ENCODE data around the gene GORASP1. TPM values are rescaled to one million over a fixed set of nuclear protein-coding genes. Genes with fewer than 3 reads are reported as not detected.

GORASP1 gene
- total and polyA plus RNA-seq, 11 donors: 19.9 to 52.5 (median 42.3) TPM

DNA sequence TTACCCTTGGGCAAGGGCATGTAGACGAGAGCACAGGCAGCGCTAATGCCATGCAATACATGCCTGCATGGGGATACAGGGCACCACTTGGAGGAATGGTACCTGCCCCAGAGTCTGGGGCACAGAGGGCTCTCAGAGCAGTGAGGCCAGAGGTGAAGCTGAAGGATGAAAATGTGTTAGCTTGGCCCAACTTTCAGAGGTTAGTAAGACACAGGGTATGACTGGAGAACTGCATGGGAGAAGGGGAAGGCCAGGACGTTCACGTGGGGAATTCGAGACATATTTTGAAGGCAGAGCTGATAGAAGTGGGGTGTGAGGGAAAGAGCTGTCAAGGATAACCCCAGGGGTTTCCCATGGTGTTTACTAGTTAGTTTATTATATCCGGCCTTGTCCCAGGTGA lies 26.4 kb upstream of the GORASP1 start:
- Histone ChIP-seq H3K4me1 (peaks cover under 1 to 41% (median 13%) of the 10 kb centered on the region in 12 donors), H3K9me3 (no peaks in the 10 kb centered on the region), H3K4me3 (no peak overlapping the region), H3K27me3 (no peaks in the 10 kb centered on the region), H3K27ac (peak overlapping the region in 1 of 12 donors; percentile 54), H3K36me3 (peaks cover 0 to 6% (median 0%) of the 10 kb centered on the region in 9 donors)
- DNase-seq (no peak), ATAC-seq (peak in 1 of 4 donors; percentile 9)
- intact Hi-C loops (cut with DNase I): loop anchor here in 4 of 10 donors (2.0 to 10.0 kb wide), 2 partner anchors 17 to 51 kb away; no protein-coding TSS in a partner anchor
- WGBS, 4 donors: 72 to 80% (median 76%) methylated on average over 6 of the region's 6 CpGs
- no peak for TF ChIP-seq POLR2A (IDR thresholded peaks at IDR 0.05)
- no peak for TF ChIP-seq CTCF (IDR thresholded peaks at IDR 0.05)

DNA sequence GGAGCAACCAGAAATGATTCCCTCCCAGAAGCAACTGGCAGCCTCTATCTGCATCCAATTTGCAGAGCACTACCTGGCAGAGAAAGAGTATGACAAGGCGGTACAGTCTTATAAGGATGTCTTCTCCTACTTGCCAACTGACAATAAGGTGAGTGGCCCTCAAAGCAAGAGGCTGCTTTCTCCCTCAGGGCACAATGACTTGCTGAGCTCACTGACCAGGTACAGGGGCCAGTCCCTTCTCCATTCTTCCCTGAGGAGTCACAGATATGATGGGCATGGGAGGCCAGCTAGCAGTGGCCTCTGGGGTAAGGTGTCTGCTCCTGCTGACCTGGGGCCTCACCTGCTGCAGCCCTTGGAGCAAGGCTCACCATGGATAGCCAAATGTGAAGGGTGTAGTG lies 25.7 kb upstream of the GORASP1 start:
- peaks cover 0 to 41% (median 13%) of the 10 kb centered on the region in 12 donors for H3K4me1 ChIP-seq
- no peak overlapping the region for H3K4me3 ChIP-seq
- H3K27me3 ChIP-seq: no peaks in the 10 kb centered on the region
- no peak for ATAC-seq
- intact Hi-C loops (cut with DNase I): loop anchor here in 3 of 10 donors (10.0 kb wide), 1 partner anchor 52 kb away; no protein-coding TSS in a partner anchor
- no peak overlapping the region for H3K27ac ChIP-seq
- no peak for DNase-seq
- peaks cover 0 to 6% (median 0%) of the 10 kb centered on the region in 9 donors for H3K36me3 ChIP-seq
- TF ChIP-seq POLR2A (IDR thresholded peaks at IDR 0.05) (no peak), CTCF (IDR thresholded peaks at IDR 0.05) (no peak)
- H3K9me3 ChIP-seq: no peaks in the 10 kb centered on the region
- WGBS, 4 donors: 97 to 100% (median 100%) methylated on average over 1 of the region's 1 CpG

DNA sequence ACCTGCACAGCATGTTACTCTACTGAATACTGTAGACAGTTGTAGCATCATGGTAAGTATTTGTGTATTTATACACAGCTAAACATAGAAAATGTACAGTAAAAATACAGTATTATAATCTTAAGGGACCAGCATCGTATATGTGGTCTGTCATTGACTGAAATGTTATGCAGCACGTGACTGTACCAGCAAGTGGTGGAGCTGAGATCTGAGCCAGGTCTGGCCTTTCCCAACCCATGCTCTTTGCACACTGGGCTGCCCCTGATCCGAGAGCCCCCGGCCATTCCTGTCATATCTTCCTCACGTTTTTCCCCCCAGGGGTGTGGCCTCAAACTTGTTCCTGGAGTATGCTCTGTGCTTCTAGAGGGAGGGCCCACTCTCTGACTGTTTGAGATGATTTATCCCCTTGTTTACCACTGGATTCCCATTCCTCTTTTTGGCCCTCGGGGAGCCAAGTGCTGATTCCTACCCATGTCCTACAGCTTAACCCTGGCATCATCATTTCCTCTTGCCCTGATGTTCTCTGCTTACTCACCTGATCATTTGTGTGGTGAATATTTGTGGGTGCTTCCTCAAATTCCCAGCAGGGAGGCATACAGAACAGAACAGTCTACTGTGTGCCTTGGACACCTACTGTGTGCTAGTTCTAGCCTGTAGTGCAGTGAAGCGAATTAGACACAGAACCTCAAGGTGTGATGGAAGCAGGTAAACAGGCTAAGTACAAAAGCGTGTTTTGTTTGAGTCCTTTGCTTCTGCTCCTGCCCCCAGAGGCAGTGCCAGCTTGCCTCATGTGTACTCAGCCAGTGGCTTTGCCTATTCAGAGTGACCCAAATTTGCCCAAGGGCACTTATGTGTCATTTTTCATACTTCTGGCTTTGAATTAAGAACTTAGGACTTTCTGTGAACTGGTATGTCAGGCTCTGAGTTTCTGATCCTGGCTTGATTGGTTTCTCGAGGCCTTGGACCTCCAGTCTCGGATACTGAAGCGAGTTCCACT lies 25.0 kb upstream of the GORASP1 start:
- H3K36me3 ChIP-seq: peaks cover 0 to 6% (median 0%) of the 10 kb centered on the region in 9 donors
- H3K27ac ChIP-seq: no peak overlapping the region
- no peak for DNase-seq
- no peak for TF ChIP-seq CTCF (IDR thresholded peaks at IDR 0.05)
- TF ChIP-seq POLR2A (IDR thresholded peaks at IDR 0.05): no peak
- H3K4me3 ChIP-seq: no peak overlapping the region
- ATAC-seq: no peak
- peaks cover 0 to 42% (median 13%) of the 10 kb centered on the region in 12 donors for H3K4me1 ChIP-seq
- 81 to 88% (median 86%) methylated on average over 11 of the region's 11 CpGs for WGBS, 4 donors
- H3K9me3 ChIP-seq: no peaks in the 10 kb centered on the region
- intact Hi-C loops (cut with DNase I): loop anchor here in 3 of 10 donors (10.0 kb wide), 1 partner anchor 52 kb away; no protein-coding TSS in a partner anchor
- H3K27me3 ChIP-seq: no peaks in the 10 kb centered on the region

GRCh38 chr3:39130693-39131265 lies 23.4 kb upstream of the GORASP1 start:
- no peak overlapping the region for H3K4me3 ChIP-seq
- no peaks in the 10 kb centered on the region for H3K9me3 ChIP-seq
- H3K27me3 ChIP-seq: no peaks in the 10 kb centered on the region
- H3K27ac ChIP-seq: no peak overlapping the region
- intact Hi-C loops (cut with DNase I): loop anchor here in 3 of 10 donors (10.0 kb wide), 1 partner anchor 54 kb away; no protein-coding TSS in a partner anchor
- H3K4me1 ChIP-seq: peaks cover 0 to 35% (median 12%) of the 10 kb centered on the region in 12 donors
- TF ChIP-seq POLR2A (IDR thresholded peaks at IDR 0.05) (no peak), CTCF (IDR thresholded peaks at IDR 0.05) (no peak)
- 86 to 91% (median 91%) methylated on average over 3 of the region's 3 CpGs for WGBS, 4 donors
- DNase-seq (no peak), ATAC-seq (no peak)
- peaks cover 0 to 6% (median 0%) of the 10 kb centered on the region in 9 donors for H3K36me3 ChIP-seq
